Amygdala (tissue), 56 donors: ENCODE results near the gene ARHGEF11.
"Not testable (repeated sequence)": the region's sequence is repeated elsewhere in the genome, so short reads cannot be mapped to it uniquely, and the experiment has no call there.

Experiments
- DNase-seq, 56 donors: peaks; one replicate each; lab custom pipeline; 2025; lab: John Stamatoyannopoulos, UW

The ARHGEF11 gene

GRCh38 chr1:157045250-157046218, at the start of gene ARHGEF11:
Gene ARHGEF11, minus strand, starts transcription at chr1:157045742. Its CDS starts 1,412 bp downstream, at chr1:157044330.
- peak; percentile 27 to 90 (median 77) for DNase-seq

GRCh38 chr1:157095091-157095490, 49.5 kb upstream of the ARHGEF11 start:
- no peak for DNase-seq

- DNase-seq: peak in 20 of 56 donors; percentile 7 to 47 (median 28)
Observed at GRCh38 chr1:157092831-157093230, 47.3 kb upstream of the ARHGEF11 start.

- no peak for DNase-seq
Observed at GRCh38 chr1:157091668-157092273, 46.2 kb upstream of the ARHGEF11 start.

- DNase-seq: no peak
Observed at GRCh38 chr1:157091186-157091585, 45.6 kb upstream of the ARHGEF11 start.

GRCh38 chr1:157090771-157091170, 45.2 kb upstream of the ARHGEF11 start:
- DNase-seq: no peak

- peak in 53 of 56 donors; percentile 4 to 86 (median 52) for DNase-seq
Observed at GRCh38 chr1:157090196-157090647, 44.7 kb upstream of the ARHGEF11 start.

- no peak for DNase-seq
Observed at GRCh38 chr1:157089789-157090188, 44.2 kb upstream of the ARHGEF11 start.

GRCh38 chr1:157088607-157089006, 43.1 kb upstream of the ARHGEF11 start:
- no peak for DNase-seq

GRCh38 chr1:157087030-157087429, 41.5 kb upstream of the ARHGEF11 start:
- DNase-seq: no peak

GRCh38 chr1:157086299-157086698, 40.8 kb upstream of the ARHGEF11 start:
- DNase-seq: no peak

- DNase-seq: no peak
Observed at GRCh38 chr1:157085421-157085820, 39.9 kb upstream of the ARHGEF11 start.

- DNase-seq: no peak
Observed at GRCh38 chr1:157084720-157085119, 39.2 kb upstream of the ARHGEF11 start.

- no peak for DNase-seq
Observed at GRCh38 chr1:157081707-157082106, 36.2 kb upstream of the ARHGEF11 start.

GRCh38 chr1:157080714-157081113, 35.2 kb upstream of the ARHGEF11 start:
- no peak for DNase-seq

GRCh38 chr1:157077394-157077793, 31.9 kb upstream of the ARHGEF11 start:
- DNase-seq: no peak

GRCh38 chr1:157073944-157074685, 28.6 kb upstream of the ARHGEF11 start:
- DNase-seq: peak in 38 of 56 donors; percentile 8 to 73 (median 42)

- no peak for DNase-seq
Observed at GRCh38 chr1:157069601-157070000, 24.1 kb upstream of the ARHGEF11 start.

- not testable (repeated sequence) for DNase-seq
Observed at GRCh38 chr1:157059241-157059640, 13.7 kb upstream of the ARHGEF11 start.

GRCh38 chr1:157056269-157056668, 10.7 kb upstream of the ARHGEF11 start:
- no peak for DNase-seq

GRCh38 chr1:157055729-157056128, 10.2 kb upstream of the ARHGEF11 start:
- DNase-seq: not testable (repeated sequence)
